Panc1 (cell line): Measurements from ENCODE around the gene FZD4.

Experiments used
- CTCF ChIP-seq: fragments of 450-650 bp; IDR thresholded peaks from 2 replicates; pipeline ENCODE4 v1.5.1; 2017; ENCODE audit warnings: mild to moderate bottlenecking
- POLR2AphosphoS5 ChIP-seq: IDR thresholded peaks from 2 replicates; pipeline ENCODE4 v1.6.1; 2012; ENCODE audit warnings: mild to moderate bottlenecking, low read depth, low read length, moderate library complexity

GRCh38 chr11:86952221-86952875, 2.8 kb downstream of the FZD4 start:
- TF ChIP-seq CTCF: no peak
- TF ChIP-seq POLR2AphosphoS5: no peak
